ENCODE measurements around the gene OR8B3.
"Not testable (repeated sequence)": the region's sequence is repeated elsewhere in the genome, so short reads cannot be mapped to it uniquely, and the experiment has no call there.

OR8B3 gene

DNA sequence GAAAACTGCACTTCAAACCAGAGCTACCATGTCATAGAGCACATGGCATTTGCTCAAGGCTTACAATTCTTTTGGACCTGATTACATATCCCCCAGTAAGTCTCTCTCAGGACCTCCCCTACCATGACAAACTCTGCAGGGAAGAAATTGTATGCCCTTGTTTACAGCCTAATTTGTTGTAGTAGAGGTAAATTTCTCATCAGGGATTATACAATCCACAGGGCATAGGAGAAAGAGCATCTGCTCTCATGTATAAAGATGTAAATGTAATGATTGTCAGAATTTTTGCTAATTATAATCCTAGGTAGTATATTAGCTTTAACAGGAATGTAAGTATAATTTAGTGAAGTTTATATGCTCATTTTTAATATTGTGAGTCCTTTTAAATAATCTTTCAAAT lies at the start of gene OR8B3:
TSS of gene OR8B3 (minus strand) at position 101 of the 400 bp plus-strand sequence. CDS start 1,673 bp downstream, outside the sequence.
- no peak for DNase-seq

GRCh38 chr11:124446916-124447315 lies 48.1 kb upstream of the OR8B3 start:
- no peak for DNase-seq

DNA sequence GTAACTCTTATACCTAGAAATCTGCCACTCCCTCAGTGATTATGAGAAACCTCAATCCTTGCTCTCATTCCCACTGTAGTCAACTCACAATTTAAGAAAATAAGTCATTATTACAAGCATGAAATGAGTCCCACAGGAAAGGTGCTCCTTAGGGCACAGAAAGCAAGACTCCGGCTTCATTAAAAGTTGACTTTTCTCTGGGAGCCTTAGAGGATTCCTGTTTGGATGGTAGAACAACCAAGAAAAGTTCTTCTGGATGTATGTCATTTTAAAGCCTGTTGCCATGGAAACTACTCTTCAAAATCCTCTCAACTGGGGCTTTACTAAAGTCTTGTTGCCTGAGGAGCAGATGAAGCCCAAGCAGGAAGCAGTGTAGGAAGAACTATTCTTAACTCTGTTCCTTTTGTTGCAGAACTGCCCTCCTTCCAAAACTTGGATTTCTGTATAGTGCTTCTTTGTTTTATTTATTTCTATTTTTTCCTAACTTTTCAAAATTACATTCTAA lies 46.9 kb upstream of the OR8B3 start, which contains the start of gene OR8B8:
TSS of gene OR8B8 (minus strand) at position 51 of the 505 bp plus-strand sequence. CDS start 4,611 bp downstream, outside the sequence.
- no peak for DNase-seq

DNA sequence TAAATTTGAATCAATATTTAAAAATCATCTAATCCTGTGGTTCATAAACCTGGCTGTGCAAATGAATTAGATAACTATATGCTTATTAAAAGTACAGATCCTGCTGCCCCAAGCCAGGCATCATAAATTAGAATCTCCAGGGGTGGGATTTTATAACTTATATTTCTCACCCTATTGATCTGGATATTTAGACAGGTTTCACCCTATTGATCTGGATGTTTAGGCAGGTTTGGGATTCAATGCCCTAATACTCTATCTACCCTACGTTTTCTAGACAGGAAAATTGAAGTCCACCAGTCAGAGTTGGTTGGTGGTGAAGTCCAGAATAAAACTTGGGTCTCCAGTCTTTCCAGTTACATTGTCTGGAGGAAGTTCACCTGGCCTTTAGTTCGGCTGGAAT lies 44.0 kb upstream of the OR8B3 start:
- no peak for DNase-seq

DNA sequence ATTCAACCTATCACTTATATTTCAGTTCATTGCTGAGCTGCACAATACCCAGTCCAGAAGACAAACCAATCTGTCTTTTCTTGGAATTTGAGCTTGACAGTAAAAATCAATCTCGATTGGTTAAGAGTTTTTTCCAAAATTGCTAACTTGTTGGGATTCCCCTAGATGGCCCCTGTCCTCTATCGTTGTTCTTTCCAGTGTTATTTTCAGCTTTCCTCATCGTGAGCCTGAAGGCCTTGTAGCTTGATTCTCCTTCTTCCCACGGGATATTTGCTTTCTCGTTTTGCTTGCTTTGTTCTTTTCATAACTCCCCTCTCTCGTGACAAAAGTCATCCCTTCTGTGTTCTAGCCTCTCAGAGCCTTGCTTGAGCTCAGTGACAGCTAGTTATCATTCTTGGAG lies 43.6 kb upstream of the OR8B3 start:
- DNase-seq = no peak

GRCh38 chr11:124441519-124441918 lies 42.7 kb upstream of the OR8B3 start:
- DNase-seq = no peak

DNA sequence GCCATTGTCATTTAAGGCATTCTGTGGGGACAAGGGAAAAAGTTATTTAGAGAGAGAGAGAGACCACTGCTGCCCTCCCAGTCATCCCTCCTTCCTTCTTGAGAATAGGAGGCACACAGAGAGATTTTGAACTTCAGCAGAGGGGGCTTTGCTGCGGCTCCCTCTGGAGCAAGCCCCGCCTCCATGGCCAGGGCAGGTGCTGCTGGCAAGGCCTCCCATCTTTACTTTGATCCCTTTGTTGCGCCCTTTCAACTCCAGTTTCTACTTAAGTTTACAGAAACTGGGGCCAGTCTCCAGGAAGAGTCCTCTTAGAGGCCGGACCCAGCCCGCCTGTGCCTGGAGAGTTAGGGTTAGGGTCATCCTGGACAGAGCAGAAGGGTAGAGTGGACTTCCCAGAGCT lies 42.3 kb upstream of the OR8B3 start:
- no peak for DNase-seq

- no peak for DNase-seq
These were observed 41.8 kb upstream of the OR8B3 start for GRCh38 chr11:124440608-124441007.

GRCh38 chr11:124434699-124435098 lies 35.9 kb upstream of the OR8B3 start:
- no peak for DNase-seq

DNA sequence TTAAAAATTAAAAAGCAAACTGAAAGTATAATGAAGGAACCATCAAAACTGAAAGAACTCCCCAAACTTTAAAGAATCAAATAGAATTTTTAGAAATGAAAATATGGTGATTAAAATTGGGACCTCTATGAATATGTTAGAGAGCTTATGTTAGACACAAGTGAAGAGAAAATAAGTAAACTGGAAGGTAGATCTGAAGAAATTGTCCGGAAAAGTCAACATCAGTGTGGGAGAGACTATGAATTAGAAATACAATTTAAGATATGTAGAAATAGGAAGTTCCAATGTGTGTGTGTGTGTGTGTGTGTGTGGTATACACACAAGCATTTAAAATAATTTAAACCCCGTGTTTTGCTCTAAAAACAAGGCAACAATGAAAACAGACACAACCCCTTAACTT lies 30.8 kb upstream of the OR8B3 start:
- no peak for DNase-seq

GRCh38 chr11:124424384-124424921 lies 25.6 kb upstream of the OR8B3 start, which contains the start of gene OR8B4:
OR8B4 (minus strand) TSS chr11:124424871; CDS start chr11:124424871, 0 bp downstream.
- no peak for DNase-seq

DNA sequence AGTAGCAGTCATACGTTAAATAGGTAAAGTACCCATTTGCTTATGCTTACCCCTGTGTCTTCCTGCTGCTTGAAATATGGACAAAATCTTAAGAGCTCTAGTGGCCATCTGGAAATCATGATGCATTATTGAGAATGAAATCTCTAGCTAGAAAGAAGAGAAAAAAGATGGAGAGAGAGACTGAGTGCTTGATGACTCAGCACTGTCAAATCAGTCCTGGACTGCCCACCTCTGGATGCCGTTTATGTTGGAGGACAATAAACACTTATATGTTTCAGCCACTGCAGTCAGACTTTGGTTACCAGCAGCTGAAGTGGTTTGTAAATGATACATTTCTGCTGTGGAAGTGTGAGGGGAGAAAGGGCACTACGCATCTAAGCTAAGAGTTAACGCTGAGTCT lies 22.2 kb upstream of the OR8B3 start:
- DNase-seq = no peak

DNA sequence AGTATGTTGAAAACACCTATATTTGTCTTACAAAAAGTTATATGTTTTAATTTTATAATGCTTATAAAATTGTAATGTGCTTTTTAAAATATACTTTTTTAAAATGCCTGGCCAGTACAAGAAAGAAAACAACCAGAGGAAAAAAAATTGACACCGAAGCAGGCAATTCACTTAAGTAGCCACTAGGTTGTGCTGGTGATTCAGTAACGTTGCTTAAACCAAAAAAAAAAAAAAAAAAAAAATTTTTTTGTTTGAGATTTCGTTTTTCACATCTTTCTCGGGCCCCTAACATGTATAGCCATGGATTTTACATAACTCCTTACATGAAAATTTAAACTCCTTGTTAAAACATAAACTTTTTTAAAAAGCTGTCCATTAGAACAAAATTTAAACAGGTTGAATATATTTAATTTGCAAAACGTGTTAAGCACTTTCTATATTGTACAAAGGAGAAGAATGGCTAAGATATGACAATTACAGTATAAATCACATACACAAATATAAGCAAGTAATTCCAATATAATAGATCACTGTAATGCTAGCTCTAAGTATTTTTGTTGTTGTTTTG lies 16.6 kb upstream of the OR8B3 start:
- peak; percentile 39 for DNase-seq

DNA sequence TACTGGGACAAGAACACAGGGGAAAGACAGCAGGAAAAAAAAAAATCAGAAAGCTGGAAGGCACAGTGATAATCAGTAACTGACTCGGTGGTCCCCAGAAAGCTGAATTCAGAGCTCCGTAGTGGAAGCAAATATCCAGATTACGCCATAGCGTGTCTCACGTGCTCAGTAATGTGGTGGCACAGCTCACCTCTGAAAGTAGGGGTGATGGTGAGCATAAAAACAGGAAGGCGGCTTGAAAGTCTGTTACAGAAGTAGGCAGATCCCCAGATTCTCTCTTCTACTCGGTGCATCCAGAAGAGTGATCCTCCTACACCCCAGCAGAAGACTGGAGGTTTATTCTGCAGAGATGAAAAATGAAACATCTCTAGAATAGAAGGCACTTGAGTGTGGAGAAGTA lies 11.1 kb upstream of the OR8B3 start:
- no peak for DNase-seq

DNA sequence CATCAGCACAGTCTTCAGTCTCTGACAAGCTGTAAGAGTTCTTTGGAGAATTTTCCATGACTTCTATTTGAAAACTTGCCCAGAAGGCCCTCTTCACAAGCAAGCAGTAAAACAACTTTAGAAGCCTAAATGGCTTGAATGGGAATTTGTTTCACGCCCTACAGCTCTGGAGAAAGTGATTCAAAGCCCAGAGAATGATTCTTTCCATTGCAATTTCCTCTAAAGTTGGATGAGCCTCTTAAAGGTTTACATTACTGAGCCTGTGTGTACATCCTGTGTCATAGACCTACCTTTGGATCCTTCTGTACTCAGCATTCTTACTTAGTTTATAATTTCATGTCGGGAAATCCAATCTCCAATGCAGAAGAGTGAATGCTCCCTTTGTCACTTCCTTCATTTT lies 6.8 kb upstream of the OR8B3 start:
- no peak for DNase-seq

DNA sequence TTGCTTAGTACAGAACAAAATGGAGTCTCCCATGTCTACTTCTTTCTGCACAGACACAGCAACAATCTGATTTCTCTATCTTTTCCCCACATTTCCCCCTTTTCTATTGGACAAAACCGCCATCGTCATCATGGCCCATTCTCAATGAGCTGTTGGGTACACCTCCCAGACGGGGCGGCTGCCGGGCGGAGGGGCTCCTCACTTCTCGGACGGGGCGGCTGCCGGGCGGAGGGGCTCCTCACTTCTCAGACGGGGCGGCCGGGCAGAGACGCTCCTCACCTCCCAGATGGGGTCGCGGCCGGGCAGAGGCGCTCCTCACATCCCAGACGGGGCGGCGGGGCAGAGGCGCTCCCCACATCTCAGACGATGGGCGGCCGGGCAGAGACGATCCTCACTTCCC lies 4.4 kb upstream of the OR8B3 start:
- DNase-seq = not testable (repeated sequence)

GRCh38 chr11:124402326-124402922 lies 3.6 kb upstream of the OR8B3 start:
- no peak for DNase-seq

DNA sequence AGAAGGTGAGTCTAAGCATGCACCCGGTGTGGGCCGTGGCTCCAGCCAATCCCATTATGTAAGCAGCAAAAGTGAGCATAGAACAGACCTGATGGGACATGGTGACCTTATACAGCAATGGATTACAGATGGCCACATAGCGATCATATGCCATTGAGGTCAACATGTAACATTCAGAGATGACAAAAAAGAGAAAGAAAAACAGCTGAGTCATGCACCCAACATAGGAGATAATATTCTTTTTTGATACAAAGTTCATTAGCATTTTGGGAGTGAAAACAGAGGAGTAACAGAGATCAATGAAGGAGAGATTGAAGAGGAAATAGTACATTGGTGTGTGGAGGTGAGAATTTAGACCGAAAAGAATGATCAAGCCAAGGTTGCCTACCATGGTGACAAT lies 2.0 kb downstream of the OR8B3 start:
- DNase-seq = not testable (repeated sequence)

- DNase-seq = no peak
These were observed 4.4 kb downstream of the OR8B3 start for GRCh38 chr11:124394408-124394807.

GRCh38 chr11:124384399-124384798 lies 14.4 kb downstream of the OR8B3 start, which contains the start of gene OR8B2:
OR8B2 (minus strand) TSS chr11:124384499; CDS start chr11:124383343, 1,156 bp downstream.
- DNase-seq = no peak

DNA sequence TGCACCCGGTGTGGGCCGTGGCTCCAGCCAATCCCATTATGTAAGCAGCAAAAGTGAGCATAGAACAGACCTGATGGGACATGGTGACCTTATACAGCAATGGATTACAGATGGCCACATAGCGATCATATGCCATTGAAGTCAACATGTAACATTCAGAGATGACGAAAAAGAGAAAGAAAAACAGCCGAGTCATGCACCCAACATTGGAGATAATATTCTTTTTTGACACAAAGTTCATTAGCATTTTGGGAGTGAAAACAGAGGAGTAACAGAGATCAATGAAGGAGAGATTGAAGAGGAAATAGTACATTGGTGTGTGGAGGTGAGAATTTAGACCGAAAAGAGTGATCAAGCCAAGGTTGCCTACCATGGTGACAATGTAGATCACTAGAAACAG lies 16.0 kb downstream of the OR8B3 start:
- not testable (repeated sequence) for DNase-seq

DNA sequence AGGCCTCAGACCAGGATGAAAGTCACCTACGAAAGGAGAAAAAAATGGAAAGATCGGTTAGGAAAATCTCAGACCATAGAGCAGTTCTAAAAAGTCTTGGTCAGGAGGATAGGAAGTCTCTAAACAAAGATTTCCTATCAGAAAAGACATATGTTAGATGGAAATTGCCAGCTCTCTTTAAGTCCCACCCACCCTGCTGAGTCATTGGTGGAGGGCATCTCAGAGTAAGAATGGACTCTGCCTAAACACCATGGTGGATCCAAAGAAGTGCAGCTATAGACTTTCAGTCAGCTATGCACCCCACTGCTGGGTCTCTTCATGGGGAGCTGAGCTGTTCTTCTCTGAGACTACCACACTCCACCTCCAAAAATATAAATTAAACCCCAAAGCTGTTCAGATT lies 18.2 kb downstream of the OR8B3 start:
- DNase-seq = no peak

GRCh38 chr11:124376280-124376679 lies 22.5 kb downstream of the OR8B3 start:
- DNase-seq = no peak

DNA sequence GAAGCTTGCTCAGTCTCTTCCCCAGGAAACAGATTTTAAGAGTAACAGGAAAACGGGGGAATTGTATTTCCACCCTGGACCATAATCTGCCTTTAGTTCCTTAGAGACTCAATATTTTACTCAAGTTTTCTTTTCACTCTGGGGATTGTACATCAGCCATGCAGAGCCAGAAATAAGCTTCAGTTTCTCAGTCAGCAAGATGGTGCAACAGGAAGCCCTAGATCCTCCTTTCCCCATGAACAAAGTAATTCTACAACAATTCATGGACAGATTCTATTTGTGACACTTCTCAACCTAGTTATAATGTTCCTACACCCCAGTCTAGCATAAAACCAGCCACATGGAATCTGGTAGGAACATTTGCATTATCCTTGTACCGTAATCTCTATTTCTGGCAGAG lies 39.3 kb downstream of the OR8B3 start:
- DNase-seq = no peak

All from NCI-H2227 treated with DMSO at 0.1 percent for 48 hours (cell line).